ENCODE results near the gene PRDM16.

The PRDM16 gene

GRCh38 chr1:3155056-3155925, 86.3 kb downstream of the PRDM16 start:
- no peak overlapping the region for H3K4me3 ChIP-seq (ENCODE audit: low read depth, low read length)
- DNase-seq (ENCODE audit: low read depth): no peak
- no peak for TF ChIP-seq POLR2A (IDR thresholded peaks at IDR 0.05; ENCODE audit: extremely low read depth, insufficient read length)
- no peak for TF ChIP-seq CTCF (IDR thresholded peaks at IDR 0.05; ENCODE audit: low read depth, low read length)
- TF ChIP-seq MYC (IDR thresholded peaks at IDR 0.05; ENCODE audit: low read depth, low read length): no peak
- TF ChIP-seq MAX (IDR thresholded peaks at IDR 0.05; ENCODE audit: low read depth, low read length): no peak

- TF ChIP-seq POLR2A (IDR thresholded peaks at IDR 0.05; ENCODE audit: extremely low read depth, insufficient read length): no peak
- TF ChIP-seq CTCF (IDR thresholded peaks at IDR 0.05; ENCODE audit: low read depth, low read length): no peak
- no peak for TF ChIP-seq MYC (IDR thresholded peaks at IDR 0.05; ENCODE audit: low read depth, low read length)
- TF ChIP-seq MAX (IDR thresholded peaks at IDR 0.05; ENCODE audit: low read depth, low read length): no peak
- no peak for DNase-seq (ENCODE audit: low read depth)
- no peak overlapping the region for H3K4me3 ChIP-seq (ENCODE audit: low read depth, low read length)
Observed at GRCh38 chr1:3155926-3156220, 86.9 kb downstream of the PRDM16 start.

- TF ChIP-seq MYC (IDR thresholded peaks at IDR 0.05; ENCODE audit: low read depth, low read length): no peak
- H3K4me3 ChIP-seq (ENCODE audit: low read depth, low read length): no peak overlapping the region
- no peak for DNase-seq (ENCODE audit: low read depth)
Observed at GRCh38 chr1:3156936-3157335, 87.9 kb downstream of the PRDM16 start.

- TF ChIP-seq CTCF (IDR thresholded peaks at IDR 0.05; ENCODE audit: low read depth, low read length) (no peak), POLR2A (IDR thresholded peaks at IDR 0.05; ENCODE audit: extremely low read depth, insufficient read length) (no peak), MAX (IDR thresholded peaks at IDR 0.05; ENCODE audit: low read depth, low read length) (no peak), MYC (IDR thresholded peaks at IDR 0.05; ENCODE audit: low read depth, low read length) (no peak)
- H3K4me3 ChIP-seq (ENCODE audit: low read depth, low read length): no peak overlapping the region
- DNase-seq (ENCODE audit: low read depth): no peak
Observed at GRCh38 chr1:3158347-3158746, 89.3 kb downstream of the PRDM16 start.

- peak; percentile 73 for DNase-seq (ENCODE audit: low read depth)
- TF ChIP-seq MYC (IDR thresholded peaks at IDR 0.05; ENCODE audit: low read depth, low read length): no peak
- TF ChIP-seq POLR2A (IDR thresholded peaks at IDR 0.05; ENCODE audit: extremely low read depth, insufficient read length): no peak
- no peak for TF ChIP-seq CTCF (IDR thresholded peaks at IDR 0.05; ENCODE audit: low read depth, low read length)
- TF ChIP-seq MAX (IDR thresholded peaks at IDR 0.05; ENCODE audit: low read depth, low read length): no peak
- no peak overlapping the region for H3K4me3 ChIP-seq (ENCODE audit: low read depth, low read length)
Observed at GRCh38 chr1:3159121-3159520, 90.1 kb downstream of the PRDM16 start.

- no peak for DNase-seq (ENCODE audit: low read depth)
- no peak for TF ChIP-seq MAX (IDR thresholded peaks at IDR 0.05; ENCODE audit: low read depth, low read length)
- TF ChIP-seq MYC (IDR thresholded peaks at IDR 0.05; ENCODE audit: low read depth, low read length): no peak
- TF ChIP-seq POLR2A (IDR thresholded peaks at IDR 0.05; ENCODE audit: extremely low read depth, insufficient read length): no peak
- no peak for TF ChIP-seq CTCF (IDR thresholded peaks at IDR 0.05; ENCODE audit: low read depth, low read length)
- no peak overlapping the region for H3K4me3 ChIP-seq (ENCODE audit: low read depth, low read length)
Observed at GRCh38 chr1:3159996-3160395, 91.0 kb downstream of the PRDM16 start.
